Trophoblast cell (in vitro differentiated cells and primary cell): ENCODE results near the gene TRIM41.

Source experiments
- DNase-seq, 2 donors: peaks; one replicate each; pipeline ENCODE4 v3.0.0-alpha.2; 2016
- H2AFZ ChIP-seq: 2 replicates; pipeline ENCODE4 v1.6.1; 2013; ENCODE audit warnings: low read length, moderate library complexity, mild to moderate bottlenecking; ENCODE audit not compliant: insufficient read depth, poor library complexity
- H2AK5ac ChIP-seq: 2 replicates; pipeline ENCODE4 v1.6.1; 2013; ENCODE audit warnings: mild to moderate bottlenecking, low read length
- H2BK120ac ChIP-seq: 2 replicates; pipeline ENCODE4 v1.6.1; 2013; ENCODE audit warnings: low read length, mild to moderate bottlenecking, moderate library complexity; ENCODE audit not compliant: insufficient read depth, poor library complexity
- H2BK12ac ChIP-seq: 2 replicates; pipeline ENCODE4 v1.6.1; 2013; ENCODE audit warnings: mild to moderate bottlenecking, low read length, moderate library complexity
- H2BK5ac ChIP-seq: 2 replicates; pipeline ENCODE4 v1.6.1; 2013; ENCODE audit warnings: low read length, low read depth, moderate library complexity, mild to moderate bottlenecking; ENCODE audit not compliant: poor library complexity
- H3K14ac ChIP-seq: 2 replicates; pipeline ENCODE4 v1.6.1; 2013; ENCODE audit warnings: mild to moderate bottlenecking, low read length
- H3K18ac ChIP-seq: 2 replicates; pipeline ENCODE4 v1.6.1; 2013; ENCODE audit warnings: mild to moderate bottlenecking, low read length
- H3K23ac ChIP-seq: 2 replicates; pipeline ENCODE4 v1.6.1; 2013; ENCODE audit warnings: low read length
- H3K27ac ChIP-seq: 2 replicates; pipeline ENCODE4 v1.5.1; 2013; ENCODE audit warnings: low read depth, mild to moderate bottlenecking, inconsistent platforms, low read length, moderate library complexity
- H3K27me3 ChIP-seq: 2 replicates; pipeline ENCODE4 v1.6.1; 2013; ENCODE audit warnings: inconsistent platforms, mild to moderate bottlenecking, low read length, moderate library complexity; ENCODE audit not compliant: insufficient read depth
- H3K36me3 ChIP-seq, 2 experiments: 1 replicate in 1 of 2; 2 replicates in 1 of 2; pipeline ENCODE4 v1.6.1; 2013; ENCODE audit warnings: low read length in 2 of 2, mild to moderate bottlenecking in 2 of 2, moderate library complexity in 1 of 2; ENCODE audit not compliant: insufficient read depth in 2 of 2, control insufficient read depth in 1 of 2
- H3K4ac ChIP-seq: 2 replicates; pipeline ENCODE4 v1.6.1; 2013; ENCODE audit warnings: low read depth, mild to moderate bottlenecking, low read length, moderate library complexity
- H3K4me1 ChIP-seq, 2 experiments: 1 replicate in 1 of 2; 2 replicates in 1 of 2; pipeline ENCODE4 v1.6.1; 2013; ENCODE audit warnings: low read length in 2 of 2, mild to moderate bottlenecking in 2 of 2, moderate library complexity in 1 of 2; ENCODE audit not compliant: insufficient read depth in 2 of 2, control insufficient read depth in 1 of 2
- H3K4me2 ChIP-seq: 2 replicates; pipeline ENCODE4 v1.6.1; 2013; ENCODE audit warnings: inconsistent platforms, mild to moderate bottlenecking, low read length, moderate library complexity
- H3K4me3 ChIP-seq: 2 replicates; pipeline ENCODE4 v1.5.1; 2013; ENCODE audit warnings: mild to moderate bottlenecking, low read depth, low read length, inconsistent platforms
- H3K79me1 ChIP-seq: one replicate; pipeline ENCODE4 v1.6.1; 2013; ENCODE audit warnings: low read length
- H3K79me2 ChIP-seq: 2 replicates; pipeline ENCODE4 v1.6.1; 2013; ENCODE audit warnings: low read length, mild to moderate bottlenecking; ENCODE audit not compliant: control insufficient read depth, insufficient read depth, poor library complexity
- H3K9ac ChIP-seq: 2 replicates; pipeline ENCODE4 v1.6.1; 2013; ENCODE audit warnings: mild to moderate bottlenecking, low read length
- H3K9me3 ChIP-seq: 2 replicates; pipeline ENCODE4 v1.6.1; 2013; ENCODE audit warnings: low read depth, mild to moderate bottlenecking, control low read depth, inconsistent platforms, low read length; ENCODE audit not compliant: insufficient read depth
- H4K12ac ChIP-seq: 2 replicates; pipeline ENCODE4 v1.6.1; 2013; ENCODE audit warnings: low read depth, mild to moderate bottlenecking, low read length, moderate library complexity
- H4K8ac ChIP-seq: 2 replicates; pipeline ENCODE4 v1.6.1; 2013; ENCODE audit warnings: low read depth, mild to moderate bottlenecking, low read length, moderate library complexity
- H4K91ac ChIP-seq: one replicate; pipeline ENCODE4 v1.6.1; 2013; ENCODE audit warnings: low read depth, mild to moderate bottlenecking, low read length, moderate library complexity
- WGBS: extraction: QIAGEN DNeasy Blood & Tissue Kit; methylation state at CpG from one replicate; pipeline ENCODE4 v1.1.7; 2013; ENCODE audit warnings: missing lambda C conversion rate; ENCODE audit not compliant: insufficient read length, insufficient coverage; ENCODE audit errors: extremely low coverage; 5-methylcytosine and 5-hydroxymethylcytosine counted together

TRIM41 gene

DNA sequence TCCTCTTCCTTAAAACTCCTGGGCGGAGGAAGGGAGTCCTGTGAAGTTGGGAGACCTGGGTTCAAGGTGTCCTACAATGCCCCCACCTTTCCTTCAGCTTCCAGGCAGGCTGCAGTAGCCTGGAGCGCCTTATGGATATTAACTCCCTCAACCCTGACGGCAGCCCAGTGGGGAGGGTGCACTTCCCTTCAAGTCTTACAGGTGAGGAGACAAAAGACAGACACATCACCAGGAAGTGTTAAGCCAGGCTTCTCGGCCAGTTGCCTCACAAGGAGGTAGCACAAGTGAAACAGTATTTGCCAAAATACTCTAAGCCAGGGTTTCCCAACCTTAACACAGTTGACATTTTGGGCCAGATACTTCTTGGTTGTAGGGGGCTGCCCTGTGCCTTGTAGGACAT, 22.3 kb upstream of the TRIM41 start:
- no peak overlapping the region for H3K4ac ChIP-seq

DNA sequence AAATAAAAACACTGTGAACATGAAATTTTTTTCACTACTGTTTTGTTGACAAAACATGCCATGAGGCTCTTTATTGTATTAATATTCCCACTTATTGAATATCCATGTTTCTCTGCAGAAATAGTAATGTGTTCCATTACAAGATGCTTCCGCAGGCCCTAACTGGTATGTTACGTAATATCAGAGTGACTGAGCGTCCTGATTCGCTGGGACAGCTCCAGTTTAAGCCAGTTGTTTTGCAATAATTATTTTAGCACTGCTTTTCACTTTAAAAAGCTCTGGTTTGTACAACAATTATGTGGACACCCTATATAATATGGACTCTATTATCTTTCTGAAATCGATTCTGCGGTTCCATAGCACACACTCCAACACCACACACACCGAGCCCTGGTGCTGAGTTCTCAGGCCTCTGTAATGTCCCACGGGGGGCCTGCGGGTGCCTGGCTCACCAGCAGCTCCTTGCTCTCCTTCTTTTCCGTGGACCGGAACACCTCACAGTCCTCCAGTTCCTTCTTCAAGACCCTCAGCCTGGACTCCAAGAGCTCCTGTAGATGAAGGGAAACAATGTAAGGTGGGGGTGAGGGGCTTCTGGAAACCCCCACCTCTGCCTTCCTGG, 19.9 kb upstream of the TRIM41 start:
- no peak overlapping the region for H4K12ac ChIP-seq
- H2BK5ac ChIP-seq, result no peak overlapping the region
- no CpG with 5 or more reads among the region's 11 CpGs for WGBS
- no peak overlapping the region for H3K18ac ChIP-seq
- H2BK120ac ChIP-seq, result no peak overlapping the region
- H3K27me3 ChIP-seq, result peaks cover 31% of the 10 kb centered on the region
- H3K14ac ChIP-seq, result no peak overlapping the region
- no peak overlapping the region for H4K8ac ChIP-seq
- H3K9ac ChIP-seq, result no peak overlapping the region
- H3K9me3 ChIP-seq, result peaks cover 3% of the 10 kb centered on the region
- H3K4me2 ChIP-seq, result no peak overlapping the region
- no peak overlapping the region for H4K91ac ChIP-seq
- no peak overlapping the region for H2AK5ac ChIP-seq
- H3K4me3 ChIP-seq, result peak overlapping the region; percentile 30
- H3K79me1 ChIP-seq, result no peaks in the 10 kb centered on the region
- no peak overlapping the region for H3K23ac ChIP-seq
- no peak overlapping the region for H3K27ac ChIP-seq
- no peak overlapping the region for H2BK12ac ChIP-seq
- peak in 1 of 2 donors; percentile 50 for DNase-seq
- H2AFZ ChIP-seq, result no peak overlapping the region
- H3K36me3 ChIP-seq, result no peaks in the 10 kb centered on the region
- H3K79me2 ChIP-seq, result no peaks in the 10 kb centered on the region
- no peak overlapping the region for H3K4ac ChIP-seq
- H3K4me1 ChIP-seq, result peaks cover 14 to 24% of the 10 kb centered on the region in 2 experiments

More for the DNA sequence above, 22.3 kb upstream of the TRIM41 start:
- H3K4me2 ChIP-seq, result no peak overlapping the region
- no peak overlapping the region for H4K8ac ChIP-seq
- H4K12ac ChIP-seq, result no peak overlapping the region
- H3K27ac ChIP-seq, result no peak overlapping the region
- peaks cover 14 to 27% of the 10 kb centered on the region in 2 experiments for H3K4me1 ChIP-seq
- H3K9me3 ChIP-seq, result peaks cover 3% of the 10 kb centered on the region
- no peak overlapping the region for H2AFZ ChIP-seq
- H3K36me3 ChIP-seq, result no peaks in the 10 kb centered on the region
- no peak overlapping the region for H3K9ac ChIP-seq
- no peak overlapping the region for H4K91ac ChIP-seq
- WGBS, result no CpG with 5 or more reads among the region's 4 CpGs
- H3K4me3 ChIP-seq, result no peak overlapping the region
- no peak overlapping the region for H2BK120ac ChIP-seq
- H2BK12ac ChIP-seq, result no peak overlapping the region
- H3K79me1 ChIP-seq, result no peaks in the 10 kb centered on the region
- no peak overlapping the region for H2AK5ac ChIP-seq
- no peak overlapping the region for H2BK5ac ChIP-seq
- H3K14ac ChIP-seq, result no peak overlapping the region
- peaks cover 27% of the 10 kb centered on the region for H3K27me3 ChIP-seq
- H3K18ac ChIP-seq, result no peak overlapping the region
- no peak for DNase-seq
- H3K79me2 ChIP-seq, result no peaks in the 10 kb centered on the region
- no peak overlapping the region for H3K23ac ChIP-seq

DNA sequence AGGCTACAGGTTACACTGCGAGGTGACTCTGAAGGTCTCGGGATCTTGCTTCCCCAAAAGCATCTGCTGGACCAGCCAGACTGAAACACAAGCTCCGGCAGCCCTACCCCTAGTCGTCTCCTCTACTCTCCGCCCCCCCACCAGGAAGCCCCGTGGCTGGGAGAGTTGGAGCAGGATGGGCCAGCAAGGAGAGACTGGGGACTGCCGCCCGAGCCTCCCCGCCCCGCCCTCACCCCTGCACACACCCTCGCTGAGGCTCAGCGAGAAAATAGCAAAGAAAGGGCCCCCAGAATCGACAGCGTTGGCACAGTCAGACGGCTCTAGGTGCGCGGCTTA, 19.3 kb upstream of the TRIM41 start:
- Histone ChIP-seq H4K8ac (no peak overlapping the region), H3K14ac (no peak overlapping the region), H3K18ac (no peak overlapping the region), H3K79me2 (no peaks in the 10 kb centered on the region), H4K91ac (no peak overlapping the region), H3K4ac (no peak overlapping the region), H2BK5ac (no peak overlapping the region), H2AK5ac (no peak overlapping the region), H3K79me1 (no peaks in the 10 kb centered on the region), H2BK12ac (no peak overlapping the region), H3K4me2 (peak overlapping the region; percentile 69), H3K36me3 (no peaks in the 10 kb centered on the region), H3K23ac (no peak overlapping the region), H2AFZ (no peak overlapping the region), H3K4me1 (peaks cover 14 to 24% of the 10 kb centered on the region in 2 experiments), H3K27me3 (peaks cover 31% of the 10 kb centered on the region), H2BK120ac (no peak overlapping the region), H3K9me3 (peaks cover 3% of the 10 kb centered on the region), H3K27ac (no peak overlapping the region), H3K4me3 (peak overlapping the region; percentile 30), H4K12ac (no peak overlapping the region), H3K9ac (no peak overlapping the region)
- WGBS, result no CpG with 5 or more reads among the region's 17 CpGs
- no peak for DNase-seq

DNA sequence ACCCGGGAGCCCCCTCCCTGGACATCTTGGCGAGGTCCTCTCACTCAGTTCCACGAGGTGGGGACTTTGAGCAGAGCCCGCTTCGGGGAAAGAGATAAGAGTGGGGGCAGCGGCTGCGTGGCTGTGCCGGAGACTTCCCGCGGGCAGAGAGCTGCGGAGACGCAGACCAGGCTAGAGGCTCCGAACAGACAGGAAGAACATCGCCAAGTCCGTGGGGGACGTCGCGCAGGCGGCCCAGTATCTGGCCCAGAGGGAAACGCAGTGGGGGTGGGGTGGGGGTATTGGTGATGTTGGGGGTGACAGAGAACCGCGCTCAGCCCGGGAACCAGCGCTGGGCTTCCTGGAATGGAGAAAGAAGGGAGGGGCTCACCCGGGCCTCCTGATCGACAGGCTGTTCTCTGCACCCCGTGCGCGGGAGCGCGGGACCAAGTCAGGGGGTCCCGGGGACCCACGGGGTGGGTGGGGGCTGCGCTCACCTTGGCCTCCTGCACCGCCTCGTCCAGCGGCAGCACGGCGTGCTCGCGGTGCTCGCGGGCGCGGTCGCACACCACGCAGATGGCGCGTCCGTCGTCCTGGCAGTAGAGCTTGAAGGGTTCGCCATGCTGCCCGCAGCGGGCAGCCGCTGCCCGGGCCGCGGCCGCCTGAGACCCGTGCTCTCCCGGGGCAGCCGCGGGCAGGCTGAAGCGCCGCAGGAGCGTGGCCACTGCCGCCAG, 18.8 kb upstream of the TRIM41 start:
- Histone ChIP-seq H3K14ac (no peak overlapping the region), H2AFZ (no peak overlapping the region), H3K18ac (no peak overlapping the region), H4K8ac (no peak overlapping the region), H3K4ac (no peak overlapping the region), H4K12ac (no peak overlapping the region), H3K9ac (no peak overlapping the region), H3K4me3 (peak overlapping the region; percentile 66), H2BK120ac (no peak overlapping the region), H2AK5ac (no peak overlapping the region), H4K91ac (no peak overlapping the region), H3K79me1 (no peaks in the 10 kb centered on the region), H3K4me2 (peak overlapping the region; percentile 69), H3K4me1 (peaks cover 14 to 24% of the 10 kb centered on the region in 2 experiments), H3K27me3 (peaks cover 31% of the 10 kb centered on the region), H3K79me2 (no peaks in the 10 kb centered on the region), H3K9me3 (peaks cover 3% of the 10 kb centered on the region), H3K27ac (no peak overlapping the region), H2BK5ac (no peak overlapping the region), H3K23ac (no peak overlapping the region), H3K36me3 (no peaks in the 10 kb centered on the region), H2BK12ac (no peak overlapping the region)
- WGBS, result no CpG with 5 or more reads among the region's 67 CpGs
- DNase-seq, result peak in 1 of 2 donors; percentile 38
